B cell (primary cell): ENCODE measurements around the gene L3MBTL4. TPM values are rescaled to one million over a fixed set of nuclear protein-coding genes. Genes with fewer than 3 reads are reported as not detected.

Experiments used
- ATAC-seq: fragments of 200-7000 bp; cut with Tn5 transposase; one replicate; pipeline ENCODE4 v1.10.0; 2021; ENCODE audit warnings: low read depth, mild to moderate bottlenecking, moderate number of reproducible peaks, moderate library complexity
- CTCF ChIA-PET: fragments of 350-600 bp; sonication (Branson Sonifier 250); formaldehyde crosslinking; loops from one replicate; lab custom pipeline; 2021; ENCODE audit warnings: antibody characterized with exemption, inconsistent platforms; lab: Charles Lee
- POLR2A ChIA-PET: fragments of 350-600 bp; sonication (Branson Sonifier 250); formaldehyde crosslinking; loops from one replicate; lab custom pipeline; 2021; ENCODE audit warnings: antibody characterized with exemption; lab: Charles Lee
- DNase-seq: peaks from one replicate; pipeline ENCODE4 v3.0.0; 2013
- H2AFZ ChIP-seq: 2 replicates; pipeline ENCODE4 v1.6.1; 2012; ENCODE audit warnings: mild to moderate bottlenecking, low read depth, low read length; ENCODE audit not compliant: insufficient read depth, poor library complexity, severe bottlenecking
- H3K27ac ChIP-seq, 2 donors: 1 replicate in 1 of 2; 2 replicates in 1 of 2; pipeline ENCODE4 v1.5.1; 2012 to 2013; ENCODE audit warnings: low read length in 2 of 2, mild to moderate bottlenecking in 2 of 2, moderate library complexity in 1 of 2
- H3K27me3 ChIP-seq, 4 experiments: fragments of 200-600 bp in 1 of 4; sonication (generic) in 1 of 4; replicated peaks in 1 of 4; 1 replicate in 2 of 4; 2 replicates in 2 of 4; pipeline versions ENCODE4 v1.6.1 to v1.7.0; 2013 to 2016; ENCODE audit warnings: low read length in 3 of 4, mild to moderate bottlenecking in 2 of 4, mixed read lengths in 1 of 4, moderate library complexity in 1 of 4; ENCODE audit not compliant: insufficient read depth in 4 of 4, control insufficient read depth in 3 of 4; ENCODE audit errors: control extremely low read depth in 1 of 4
- H3K36me3 ChIP-seq, 2 experiments: replicated peaks in 1 of 2; 1 replicate in 1 of 2; 2 replicates in 1 of 2; pipeline versions ENCODE4 v1.6.1 to v1.7.1; 2013; ENCODE audit warnings: low read length in 1 of 2; ENCODE audit not compliant: insufficient read depth in 2 of 2, control insufficient read depth in 1 of 2; ENCODE audit errors: control extremely low read depth in 1 of 2, extremely low read depth in 1 of 2
- H3K4me1 ChIP-seq, 2 donors: fragments of 200-600 bp in 1 of 2; sonication (generic) in 1 of 2; 1 replicate in 1 of 2; 2 replicates in 1 of 2; pipeline versions ENCODE4 v1.5.1 to v1.6.1; 2013 to 2017; ENCODE audit warnings: low read length in 2 of 2; ENCODE audit not compliant: control insufficient read depth in 2 of 2, insufficient read depth in 2 of 2
- H3K4me2 ChIP-seq: replicated peaks from 2 replicates; pipeline ENCODE3; 2012; ENCODE audit warnings: mild to moderate bottlenecking, low read depth, low read length; ENCODE audit not compliant: poor library complexity, severe bottlenecking
- H3K4me3 ChIP-seq, 5 experiments: fragments of 200-600 bp in 1 of 5; sonication (generic) in 1 of 5; 1 replicate in 3 of 5; 2 replicates in 2 of 5; pipeline versions ENCODE4 v1.5.1 to v1.7.0; 2011 to 2016; ENCODE audit warnings: low read length in 4 of 5, mild to moderate bottlenecking in 4 of 5, low read depth in 2 of 5, control low read depth in 1 of 5, moderate library complexity in 1 of 5; ENCODE audit not compliant: insufficient read depth in 1 of 5; ENCODE audit errors: control extremely low read depth in 1 of 5, extremely low read depth in 1 of 5
- H3K79me2 ChIP-seq: fragments of 200-600 bp; sonication (generic); one replicate; pipeline ENCODE4 v1.6.0; 2016; ENCODE audit warnings: low read length; ENCODE audit not compliant: control insufficient read depth, insufficient read depth
- H3K9ac ChIP-seq: fragments of 200-600 bp; sonication (generic); 2 replicates; pipeline ENCODE4 v1.6.1; 2017; ENCODE audit warnings: mild to moderate bottlenecking, low read length, moderate library complexity
- H3K9me3 ChIP-seq, 3 donors: one replicate each; pipeline versions ENCODE4 v1.6.1 to v1.7.1; 2013; ENCODE audit warnings: low read length in 2 of 3; ENCODE audit not compliant: control insufficient read depth in 2 of 3, insufficient read depth in 1 of 3; ENCODE audit errors: control extremely low read depth in 1 of 3
- H4K20me1 ChIP-seq: 2 replicates; pipeline ENCODE4 v1.6.0; 2012; ENCODE audit warnings: mild to moderate bottlenecking, low read length; ENCODE audit not compliant: insufficient read depth, control insufficient read depth, poor library complexity, severe bottlenecking
- H3K27ac Mint-ChIP-seq: one replicate; pipeline ENCODE4 v1.8.0; 2021; ENCODE audit warnings: mixed read lengths
- H3K27me3 Mint-ChIP-seq: one replicate; pipeline ENCODE4 v1.8.0; 2021; ENCODE audit warnings: mixed read lengths
- H3K4me1 Mint-ChIP-seq: one replicate; pipeline ENCODE4 v1.8.0; 2021; ENCODE audit warnings: mixed read lengths
- H3K4me3 Mint-ChIP-seq: one replicate; pipeline ENCODE4 v1.8.0; 2021; ENCODE audit warnings: mixed read lengths
- H3K9me3 Mint-ChIP-seq: one replicate; pipeline ENCODE4 v1.8.0; 2022; ENCODE audit warnings: mixed read lengths; ENCODE audit not compliant: insufficient read depth
- CTCF ChIP-seq: fragments of 200-600 bp; IDR thresholded peaks from one replicate; pipeline ENCODE4 v1.8.0; 2022; ENCODE audit warnings: antibody characterized with exemption, mild to moderate bottlenecking
- EZH2 ChIP-seq: IDR thresholded peaks from 2 replicates; pipeline ENCODE4 v1.6.1; 2012; ENCODE audit warnings: borderline replicate concordance, low read depth, mild to moderate bottlenecking, moderate library complexity, low read length; ENCODE audit not compliant: insufficient read depth, poor library complexity, severe bottlenecking
- WGBS: methylation state at CpG from one replicate; pipeline ENCODE4 v1.1.5; 2013; ENCODE audit warnings: missing lambda C conversion rate; ENCODE audit not compliant: insufficient coverage; 5-methylcytosine and 5-hydroxymethylcytosine counted together
- intact Hi-C: fragments of 100-400 bp; cut with micrococcal nuclease; formaldehyde crosslinking; loops from one replicate; pipeline ENCODE4 v1.10.0; 2022
- polyA plus RNA-seq: library from polyadenylated mRNA; depleted of rRNA; stranded (reverse); fragments of >200 nt; gene quantifications from 2 replicates; pipeline ENCODE4 v1.2.3, GENCODE V29; 2012
- total RNA-seq, 2 donors: library from RNA; stranded (reverse); fragments of 120-200 nt in 1 of 2; gene quantifications; 1 replicate in 1 of 2; 2 replicates in 1 of 2; pipeline versions ENCODE4 v1.2.3 to v1.2.4, GENCODE V29; 2013 to 2022

Gene L3MBTL4
- total and polyA plus RNA-seq, 2 donors (not counting 1 experiment from before 2014, with no cell fraction given): 3.0 to 11.9 TPM

- no peaks in the 10 kb centered on the region for H3K27me3 Mint-ChIP-seq
- no peak overlapping the region for H3K9ac ChIP-seq
- no peaks in the 10 kb centered on the region for H4K20me1 ChIP-seq
- intact Hi-C loops: no loop called here
- CTCF ChIA-PET: no interaction called here
- no peaks in the 10 kb centered on the region for H3K27me3 ChIP-seq
- no peaks in the 10 kb centered on the region for H3K36me3 ChIP-seq
- no peak overlapping the region for H3K4me3 ChIP-seq
- peaks cover 12% of the 10 kb centered on the region for H3K4me1 Mint-ChIP-seq
- H3K4me2 ChIP-seq: peak overlapping the region; percentile 29
- peaks cover 0 to 3% (median 0%) of the 10 kb centered on the region in 3 donors for H3K9me3 ChIP-seq
- no peak overlapping the region for H3K27ac Mint-ChIP-seq
- H3K4me1 ChIP-seq: peaks cover 5 to 10% of the 10 kb centered on the region in 2 donors
- no peak overlapping the region for H3K27ac ChIP-seq
- POLR2A ChIA-PET: no interaction called here
- peaks cover 6% of the 10 kb centered on the region for H3K9me3 Mint-ChIP-seq
- no peak overlapping the region for H2AFZ ChIP-seq
- H3K79me2 ChIP-seq: peaks cover 11% of the 10 kb centered on the region
- TF ChIP-seq CTCF: no peak
- no peak for TF ChIP-seq EZH2
- WGBS: 50% methylated on average over 4 of the region's 6 CpGs
- H3K4me3 Mint-ChIP-seq: no peak overlapping the region
- DNase-seq: no peak
- ATAC-seq: no peak
Observed at GRCh38 chr18:6397931-6398566, 16.7 kb downstream of the L3MBTL4 start.

- ChIA-PET CTCF (no interaction called here), POLR2A (no interaction called here)
- Histone ChIP-seq H3K4me3 (no peak overlapping the region), H3K36me3 (no peaks in the 10 kb centered on the region), H3K9me3 (peaks cover 0 to 9% (median 0%) of the 10 kb centered on the region in 3 donors), H3K27me3 (no peaks in the 10 kb centered on the region), H3K27ac (no peak overlapping the region), H3K4me2 (no peak overlapping the region), H2AFZ (no peak overlapping the region), H3K79me2 (peaks cover 11% of the 10 kb centered on the region), H3K4me1 (peaks cover 5 to 7% of the 10 kb centered on the region in 2 donors), H4K20me1 (no peaks in the 10 kb centered on the region), H3K9ac (no peak overlapping the region)
- H3K4me3 Mint-ChIP-seq: no peak overlapping the region
- no peak for DNase-seq
- no peak for ATAC-seq
- no peak for TF ChIP-seq CTCF
- no peak for TF ChIP-seq EZH2
- H3K27me3 Mint-ChIP-seq: no peaks in the 10 kb centered on the region
- peaks cover 10% of the 10 kb centered on the region for H3K4me1 Mint-ChIP-seq
- no peak overlapping the region for H3K27ac Mint-ChIP-seq
- WGBS: 88% methylated on average over 4 of the region's 5 CpGs
- intact Hi-C loops: no loop called here
- H3K9me3 Mint-ChIP-seq: peaks cover 7% of the 10 kb centered on the region
Observed at GRCh38 chr18:6396847-6397246, 17.9 kb downstream of the L3MBTL4 start.
